Spinal cord (tissue), 10 donors: ENCODE data around the gene XRCC5. TPM values are rescaled to one million over a fixed set of nuclear protein-coding genes. Genes with fewer than 3 reads are reported as not detected.

Experiments used
- DNase-seq, 6 donors: peaks; one replicate each; pipeline versions ENCODE4 v3.0.0 to v3.0.0-alpha.2; 2013 to 2015; ENCODE audit warnings: low spot score in 6 of 6, low read depth in 4 of 6
- H3K27ac ChIP-seq: one replicate; pipeline ENCODE4 v1.5.1; 2013; ENCODE audit warnings: low read depth, low read length, control low read depth
- H3K27me3 ChIP-seq: one replicate; pipeline ENCODE4 v1.6.1; 2013; ENCODE audit warnings: low read length; ENCODE audit not compliant: control insufficient read depth, insufficient read depth
- H3K36me3 ChIP-seq: one replicate; pipeline ENCODE4 v1.6.1; 2013; ENCODE audit warnings: low read length; ENCODE audit not compliant: control insufficient read depth, insufficient read depth
- H3K4me1 ChIP-seq: one replicate; pipeline ENCODE4 v1.6.1; 2013; ENCODE audit warnings: low read length; ENCODE audit not compliant: control insufficient read depth, insufficient read depth
- H3K4me3 ChIP-seq: one replicate; pipeline ENCODE4 v1.5.1; 2013; ENCODE audit warnings: low read depth, low read length, control low read depth
- H3K9me3 ChIP-seq: one replicate; pipeline ENCODE4 v1.6.1; 2013; ENCODE audit warnings: low read length; ENCODE audit not compliant: control insufficient read depth, insufficient read depth
- WGBS: methylation state at CpG from one replicate; pipeline ENCODE4 v1.1.5; 2013; ENCODE audit warnings: missing lambda C conversion rate; ENCODE audit not compliant: insufficient coverage; 5-methylcytosine and 5-hydroxymethylcytosine counted together
- polyA plus RNA-seq, 2 donors: library from polyadenylated mRNA; unstranded; fragments of 120-200 nt; gene quantifications; one replicate each; pipeline ENCODE4 v1.2.1, GENCODE V29; 2013; ENCODE audit not compliant: insufficient read length in 2 of 2
- total RNA-seq, 2 donors: library from RNA; depleted of rRNA in 1 of 2; stranded (reverse); fragments of 120-200 nt in 1 of 2; fragments of >200 nt in 1 of 2; gene quantifications; one replicate each; pipeline versions ENCODE4 v1.2.3 to v1.2.4, GENCODE V29; 2013 to 2014
- donor health status: healthy.

Gene XRCC5
- total and polyA plus RNA-seq, 4 donors: 144 to 256 (median 206) TPM

DNA sequence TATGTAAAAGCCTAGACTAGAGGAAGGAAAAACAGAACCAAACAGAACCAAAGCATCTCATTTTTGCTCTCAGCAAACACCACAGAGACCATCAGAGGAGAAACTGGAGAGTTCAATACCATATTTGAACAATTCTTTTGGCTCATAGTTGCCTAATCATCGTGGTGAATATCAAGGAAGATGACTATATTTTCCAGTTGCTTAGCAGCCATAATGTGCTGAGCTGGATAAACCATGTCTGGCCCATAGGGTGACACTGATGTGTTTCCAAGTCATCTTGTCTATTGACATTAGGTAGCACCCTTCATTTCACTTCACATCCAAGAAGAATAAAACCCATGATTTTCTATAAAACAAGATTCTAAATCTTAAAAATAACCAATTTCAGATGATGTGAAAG, 5.9 kb upstream of the XRCC5 start:
- no peaks in the 10 kb centered on the region for H3K9me3 ChIP-seq
- H3K27ac ChIP-seq: no peak overlapping the region
- H3K27me3 ChIP-seq: no peaks in the 10 kb centered on the region
- 100% methylated on average over 1 of the region's 1 CpG for WGBS
- no peak for DNase-seq
- H3K4me3 ChIP-seq: no peak overlapping the region
- peaks cover 5% of the 10 kb centered on the region for H3K4me1 ChIP-seq
- peaks cover 23% of the 10 kb centered on the region for H3K36me3 ChIP-seq

DNA sequence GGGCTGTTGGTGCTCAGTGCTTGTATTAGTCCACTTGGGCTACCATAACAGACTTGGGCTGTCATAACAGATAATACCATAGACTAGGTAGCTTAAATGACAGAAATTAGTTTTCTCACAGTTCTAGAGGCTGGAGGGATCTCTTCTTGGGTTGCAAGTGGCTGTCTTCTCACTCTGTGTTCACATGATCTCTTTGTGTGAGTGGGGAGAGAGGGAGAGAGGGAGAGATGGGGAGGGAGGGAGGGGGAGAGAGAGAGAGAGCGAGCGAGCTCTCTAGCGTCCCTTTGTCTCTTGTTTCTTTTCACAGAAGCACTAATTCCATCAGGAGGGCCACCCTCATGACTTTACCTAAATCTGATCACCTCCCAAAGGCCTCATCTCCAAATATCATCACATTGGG, 4.5 kb upstream of the XRCC5 start:
- peaks cover 14% of the 10 kb centered on the region for H3K36me3 ChIP-seq
- H3K9me3 ChIP-seq: no peaks in the 10 kb centered on the region
- peaks cover 8% of the 10 kb centered on the region for H3K4me1 ChIP-seq
- WGBS: no CpG with 5 or more reads among the region's 3 CpGs
- no peaks in the 10 kb centered on the region for H3K27me3 ChIP-seq
- no peak for DNase-seq
- H3K27ac ChIP-seq: no peak overlapping the region
- no peak overlapping the region for H3K4me3 ChIP-seq

DNA sequence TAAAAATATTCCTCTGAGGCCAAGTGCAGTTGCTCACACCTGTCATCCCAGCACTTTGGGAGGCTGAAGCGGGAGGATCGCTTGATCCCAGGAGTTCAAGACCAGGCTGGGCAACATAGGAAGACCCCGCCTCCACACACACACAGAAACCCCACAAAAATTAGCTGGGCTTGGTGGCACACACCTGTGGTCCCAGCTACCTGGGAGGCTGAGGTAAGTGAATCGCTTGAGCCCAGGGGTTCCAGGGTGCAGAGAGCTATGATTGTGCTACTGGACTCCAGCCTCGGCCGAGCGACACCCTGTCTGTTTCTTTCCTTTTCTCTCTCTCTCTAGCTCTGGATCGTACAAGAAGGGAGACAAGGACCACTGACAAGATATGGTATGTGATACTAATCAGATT, 1.8 kb upstream of the XRCC5 start:
- peaks cover 5% of the 10 kb centered on the region for H3K36me3 ChIP-seq
- no peaks in the 10 kb centered on the region for H3K27me3 ChIP-seq
- peak overlapping the region; percentile 17 for H3K27ac ChIP-seq
- DNase-seq: no peak
- H3K9me3 ChIP-seq: no peaks in the 10 kb centered on the region
- WGBS: 100% methylated on average over 3 of the region's 8 CpGs
- no peak overlapping the region for H3K4me3 ChIP-seq
- peaks cover 8% of the 10 kb centered on the region for H3K4me1 ChIP-seq

DNA sequence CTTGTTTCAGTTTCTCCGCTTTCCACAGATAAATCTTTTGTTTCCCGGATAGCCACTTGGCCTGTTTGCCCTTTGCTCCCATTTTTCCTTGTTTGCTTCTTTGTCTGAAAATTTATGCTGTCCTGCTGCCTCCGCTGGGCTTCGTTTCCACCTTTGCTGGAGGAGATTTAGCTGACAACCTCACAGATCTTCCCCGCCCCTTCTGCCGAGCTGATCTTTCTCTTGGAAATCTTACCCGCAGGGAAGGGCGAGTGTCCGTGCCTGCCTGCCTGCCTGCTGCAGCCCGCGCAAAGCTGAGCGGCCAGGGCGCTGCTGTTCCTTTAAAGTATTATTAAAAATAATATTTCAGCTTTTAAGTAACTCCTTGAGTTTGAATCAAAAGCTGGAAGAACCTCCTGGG, 1.4 kb upstream of the XRCC5 start:
- Histone ChIP-seq H3K27me3 (no peaks in the 10 kb centered on the region), H3K4me3 (no peak overlapping the region), H3K9me3 (no peaks in the 10 kb centered on the region), H3K4me1 (peaks cover 8% of the 10 kb centered on the region), H3K27ac (peak overlapping the region; percentile 17), H3K36me3 (peaks cover 6% of the 10 kb centered on the region)
- peak in 1 of 6 donors; percentile 24 for DNase-seq
- WGBS: 6% methylated on average over 6 of the region's 13 CpGs

DNA sequence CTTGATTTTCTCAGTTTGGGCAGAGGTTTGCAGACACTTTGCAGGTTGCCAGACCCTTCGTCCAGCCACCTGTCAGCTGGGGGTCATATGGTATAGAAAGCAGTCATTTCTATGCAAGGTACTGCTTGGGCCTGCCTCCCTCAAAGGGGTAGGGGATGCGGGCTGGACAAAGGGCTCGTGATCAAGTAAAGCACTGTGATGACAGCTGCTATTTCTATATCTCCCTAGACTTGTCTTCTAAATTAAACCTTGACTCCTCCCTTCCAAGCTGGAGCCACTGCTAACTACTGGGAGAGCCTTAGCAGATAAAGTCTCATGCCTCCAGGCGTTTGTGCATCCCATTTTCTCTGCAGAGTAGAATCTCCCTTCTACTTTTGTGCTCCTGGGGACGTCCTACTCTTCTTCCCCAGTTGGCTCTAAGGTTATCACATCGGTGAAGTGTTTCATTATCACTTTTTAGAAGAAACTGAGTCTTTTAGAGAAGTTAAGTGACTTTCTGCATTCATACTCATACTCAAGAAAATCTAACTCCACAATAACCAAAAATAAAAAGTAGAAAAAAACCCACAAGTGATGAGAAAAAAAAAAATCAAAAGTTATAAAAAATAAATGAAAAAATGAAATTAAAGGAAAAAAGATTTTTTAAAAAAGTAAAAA, 710 bp upstream of the XRCC5 start:
- DNase-seq: peak in 1 of 6 donors; percentile 10
- Histone ChIP-seq H3K4me1 (peaks cover 8% of the 10 kb centered on the region), H3K27me3 (no peaks in the 10 kb centered on the region), H3K27ac (peak overlapping the region; percentile 72), H3K36me3 (peaks cover 12% of the 10 kb centered on the region), H3K4me3 (peak overlapping the region; percentile 98), H3K9me3 (no peaks in the 10 kb centered on the region)
- 27% methylated on average over 4 of the region's 6 CpGs for WGBS

DNA sequence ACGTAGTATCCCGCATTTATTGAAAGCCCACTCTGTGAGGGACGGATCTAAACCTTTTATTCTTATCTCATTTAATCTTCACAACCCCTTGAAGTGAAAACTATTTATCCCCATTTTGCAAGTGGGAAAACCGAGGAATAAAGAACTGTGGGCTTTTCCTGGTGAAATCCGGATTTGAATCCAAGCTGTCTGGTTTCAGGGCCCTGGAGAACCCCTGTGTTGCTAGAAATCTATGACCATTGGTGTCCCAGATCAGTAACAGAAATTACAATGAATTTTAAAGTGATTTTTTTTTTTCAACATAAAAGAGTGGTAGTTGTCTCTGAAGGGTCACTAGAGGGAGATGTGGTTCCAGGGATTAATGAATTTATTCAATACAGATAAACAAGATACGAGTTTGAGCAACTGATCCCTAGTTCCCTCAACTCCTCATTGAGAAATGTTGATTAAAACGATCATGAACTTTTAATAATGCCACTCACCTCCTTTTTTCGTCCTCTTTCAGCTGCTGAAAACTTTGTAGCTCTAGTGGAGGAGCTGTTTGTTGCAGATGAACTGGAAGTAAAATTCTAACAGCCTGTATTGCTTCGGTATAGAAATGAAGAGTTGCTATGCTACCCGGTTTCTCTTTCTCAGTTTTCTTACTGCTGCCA, 940 bp downstream of the XRCC5 start:
- H3K9me3 ChIP-seq: no peaks in the 10 kb centered on the region
- H3K4me3 ChIP-seq: peak overlapping the region; percentile 98
- peak in 2 of 6 donors; percentile 38 to 65 for DNase-seq
- peaks cover 14% of the 10 kb centered on the region for H3K36me3 ChIP-seq
- H3K27me3 ChIP-seq: no peaks in the 10 kb centered on the region
- no peak overlapping the region for H3K27ac ChIP-seq
- H3K4me1 ChIP-seq: peaks cover 11% of the 10 kb centered on the region
- 0% methylated on average over 3 of the region's 10 CpGs for WGBS

DNA sequence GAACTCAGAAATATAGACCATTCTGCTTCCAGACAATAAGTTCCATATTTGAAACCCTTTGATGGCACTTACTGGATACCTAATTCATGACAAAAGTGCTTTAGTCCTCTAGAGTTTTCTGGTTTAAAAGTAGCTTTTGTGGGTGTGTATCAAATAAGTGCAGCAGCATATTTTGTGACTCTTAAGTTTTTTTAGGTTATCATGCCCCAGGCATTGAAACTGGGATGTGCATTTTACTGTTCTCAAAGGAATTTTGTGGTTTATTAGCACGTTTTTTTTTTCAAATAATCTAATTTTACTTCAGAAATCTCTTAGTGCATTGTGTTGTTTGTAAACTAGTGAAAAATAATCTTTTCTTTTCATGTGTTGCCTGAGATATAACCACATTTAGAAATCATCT, 1.5 kb downstream of the XRCC5 start:
- Histone ChIP-seq H3K36me3 (peaks cover 14% of the 10 kb centered on the region), H3K4me1 (peaks cover 15% of the 10 kb centered on the region), H3K9me3 (no peaks in the 10 kb centered on the region), H3K27ac (no peak overlapping the region), H3K27me3 (no peaks in the 10 kb centered on the region), H3K4me3 (no peak overlapping the region)
- DNase-seq: no peak
- WGBS: no CpG with 5 or more reads among the region's 1 CpG

DNA sequence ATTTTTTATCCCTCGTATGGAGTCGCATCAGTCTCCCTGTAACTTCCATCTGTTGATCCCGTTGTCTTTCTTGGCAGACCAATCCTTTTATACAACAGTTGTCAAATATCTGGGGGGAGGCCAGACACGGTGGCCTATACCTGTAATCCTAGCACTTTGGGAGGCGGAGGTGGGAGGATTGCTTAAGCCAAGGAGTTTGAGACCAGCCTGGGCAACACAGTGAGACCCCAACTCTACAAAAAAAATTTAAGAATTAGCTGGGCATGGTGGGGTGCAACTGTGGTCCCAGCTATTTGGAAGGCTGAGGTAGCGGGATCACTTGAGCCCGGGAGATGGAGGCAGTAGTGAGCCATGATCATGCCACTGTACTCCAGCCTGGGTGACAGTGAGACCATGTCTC, 2.0 kb downstream of the XRCC5 start:
- Histone ChIP-seq H3K9me3 (no peaks in the 10 kb centered on the region), H3K27ac (no peak overlapping the region), H3K4me3 (no peak overlapping the region), H3K27me3 (no peaks in the 10 kb centered on the region), H3K4me1 (peaks cover 15% of the 10 kb centered on the region), H3K36me3 (peaks cover 14% of the 10 kb centered on the region)
- 92% methylated on average over 2 of the region's 7 CpGs for WGBS
- DNase-seq: no peak

DNA sequence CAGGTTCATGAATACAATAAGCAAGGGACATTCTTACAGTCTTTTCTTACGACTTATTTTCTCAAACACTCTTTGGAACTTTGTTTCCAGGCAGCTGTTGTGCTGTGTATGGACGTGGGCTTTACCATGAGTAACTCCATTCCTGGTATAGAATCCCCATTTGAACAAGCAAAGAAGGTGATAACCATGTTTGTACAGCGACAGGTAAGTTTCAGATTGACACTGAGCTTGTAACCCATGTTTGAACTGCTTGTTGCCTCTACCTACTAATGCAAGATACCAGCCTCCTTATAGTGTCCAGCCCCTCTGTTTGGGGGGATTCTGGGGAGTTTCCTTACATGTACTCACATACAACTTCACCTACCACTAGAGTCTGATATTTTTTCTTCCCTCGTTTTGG, 3.8 kb downstream of the XRCC5 start:
- no peaks in the 10 kb centered on the region for H3K27me3 ChIP-seq
- peaks cover 14% of the 10 kb centered on the region for H3K36me3 ChIP-seq
- DNase-seq: no peak
- no peak overlapping the region for H3K4me3 ChIP-seq
- H3K9me3 ChIP-seq: no peaks in the 10 kb centered on the region
- H3K4me1 ChIP-seq: peaks cover 12% of the 10 kb centered on the region
- no peak overlapping the region for H3K27ac ChIP-seq
- 93% methylated on average over 2 of the region's 4 CpGs for WGBS

DNA sequence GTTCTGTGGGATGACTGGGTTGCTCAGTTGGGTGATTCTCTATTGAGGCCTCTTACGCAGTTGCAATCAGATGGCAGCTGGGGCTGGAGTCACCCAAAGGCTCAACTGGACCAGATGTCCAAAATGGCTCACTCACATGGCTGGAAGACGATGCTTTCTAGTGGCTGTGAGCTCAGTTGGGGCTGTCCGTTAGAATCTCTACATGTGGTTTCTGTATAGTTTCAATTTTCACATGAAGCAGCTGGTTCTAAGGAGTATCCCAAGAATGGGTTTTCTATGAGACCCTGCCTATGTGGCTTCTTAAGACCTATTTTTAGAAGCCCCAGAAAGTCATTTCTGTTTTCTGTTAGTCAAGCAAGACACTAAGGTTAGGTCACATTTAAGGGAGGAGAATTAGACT, 4.4 kb downstream of the XRCC5 start:
- DNase-seq: no peak
- Histone ChIP-seq H3K9me3 (no peaks in the 10 kb centered on the region), H3K4me1 (peaks cover 7% of the 10 kb centered on the region), H3K36me3 (peaks cover 19% of the 10 kb centered on the region), H3K4me3 (no peak overlapping the region), H3K27me3 (no peaks in the 10 kb centered on the region), H3K27ac (no peak overlapping the region)
- WGBS: 75% methylated on average over 3 of the region's 3 CpGs
